Right ventricle myocardium inferior (tissue), 1 donor: ENCODE measurements around the gene EMC1. TPM values are rescaled to one million over a fixed set of nuclear protein-coding genes. Genes with fewer than 3 reads are reported as not detected.
"Not testable (repeated sequence)": the region's sequence is repeated elsewhere in the genome, so short reads cannot be mapped to it uniquely, and the experiment has no call there.

Source experiments
- ATAC-seq: fragments of 200-7000 bp; cut with Tn5 transposase; one replicate; pipeline ENCODE4 v1.9.1; 2020; ENCODE audit warnings: mild to moderate bottlenecking, moderate library complexity
- DNase-seq: peaks from one replicate; pipeline ENCODE4 v3.0.0; 2021; ENCODE audit errors: missing footprints
- intact Hi-C: fragments of 100-400 bp; cut with DNase I; formaldehyde crosslinking; loops from one replicate; pipeline ENCODE4 v1.11.0; 2022
- long read RNA-seq: library from polyadenylated mRNA; unstranded; transcript quantifications from one replicate; pipeline ENCODE4 v2.0.0, GENCODE V29; 2021
- total RNA-seq: library from RNA; stranded (reverse); fragmentation: NEBNext Ultra II Directional; extraction: Animal tissue kit (Norgen Biotek cat#: 25700); gene quantifications from one replicate; pipeline ENCODE4 v1.2.1, GENCODE V29; 2021
- donor health status: DM: no; HTN: yes; CAD: no; lungs with severe emphysema.

Gene EMC1
- 30.5 TPM for total RNA-seq
- long read RNA-seq, full-length matches to known transcripts: 9 of 13 reads
- long read RNA-seq, partial matches to known transcripts: 0 of 13 reads
- long read RNA-seq, other reads (novel, unspliced or antisense): 4 of 13 reads

DNA sequence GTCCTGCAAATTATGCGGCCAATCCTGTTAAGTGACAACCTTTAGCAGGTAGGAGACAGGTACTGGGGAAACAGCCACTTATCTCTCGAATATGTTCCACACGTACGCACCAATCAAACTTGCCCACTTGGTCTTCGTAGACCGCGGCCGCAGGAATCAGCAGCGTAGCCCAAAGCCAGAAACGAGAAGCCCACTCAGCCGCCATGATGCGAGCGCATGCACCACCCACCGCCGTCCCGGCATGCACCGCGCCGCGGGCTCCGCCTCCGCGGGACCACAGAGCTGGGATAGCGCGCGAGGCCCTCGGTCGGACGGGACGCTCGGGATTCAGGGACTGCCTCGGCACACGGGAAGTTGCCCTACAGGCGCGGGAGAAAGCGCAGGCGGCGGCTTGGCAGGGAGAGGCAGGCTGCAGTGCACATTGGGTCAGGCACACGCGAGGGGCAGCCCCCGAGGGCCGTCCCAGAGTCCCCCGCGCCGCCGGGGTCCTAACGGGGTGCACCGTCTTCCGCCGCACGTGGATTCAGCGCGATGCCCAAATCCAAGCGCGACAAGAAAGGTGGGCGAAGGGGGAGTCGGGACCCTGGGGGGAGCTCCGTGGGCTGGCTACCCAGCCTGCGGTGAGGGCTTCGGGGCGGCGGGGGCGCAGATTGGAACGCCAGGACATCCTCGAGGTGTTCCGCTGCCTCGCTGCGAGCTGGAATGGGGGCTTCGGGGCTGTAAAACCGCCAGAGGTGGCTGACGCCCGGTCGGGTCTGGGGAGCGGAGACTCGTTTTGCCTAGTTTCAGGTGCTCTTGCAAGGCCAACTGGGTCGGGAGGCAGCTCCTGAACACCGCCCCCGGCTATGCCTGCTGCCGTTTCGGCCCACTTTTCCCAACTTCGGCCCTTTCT, at the start of gene EMC1, which contains the start of gene MRTO4:
EMC1 (minus strand) TSS at position 220 of the 892 bp plus-strand sequence; CDS start at position 205, 15 bp downstream.
MRTO4 (plus strand) TSS at position 501 of the 892 bp plus-strand sequence; CDS start at position 532, 31 bp downstream.
- intact Hi-C loops: loop anchor here (5.0 kb wide), 1 partner anchor 401 kb away; no protein-coding TSS in a partner anchor
- ATAC-seq: peak; percentile 97
- peak; percentile 94 for DNase-seq

DNA sequence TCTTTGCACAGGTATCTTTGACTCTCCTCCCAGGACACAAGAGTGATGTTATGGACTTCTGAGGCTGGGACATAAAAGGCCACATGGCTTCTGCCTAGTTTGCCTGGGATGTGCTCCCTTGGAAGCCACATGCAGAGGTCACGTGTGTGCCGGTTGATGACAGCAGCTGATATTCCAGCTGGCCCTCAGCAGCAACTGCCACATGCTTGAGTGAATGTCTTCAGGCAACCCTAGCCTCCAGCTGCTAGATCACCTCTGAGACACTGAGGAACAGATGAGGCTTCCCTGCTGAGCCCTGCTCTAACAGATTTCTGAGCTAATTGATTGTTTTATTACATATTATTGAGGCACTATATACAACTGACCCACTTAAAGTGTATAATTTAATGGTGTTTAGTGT, 48.9 kb upstream of the EMC1 start:
- ATAC-seq: no peak
- intact Hi-C loops: no loop called here
- DNase-seq: no peak

DNA sequence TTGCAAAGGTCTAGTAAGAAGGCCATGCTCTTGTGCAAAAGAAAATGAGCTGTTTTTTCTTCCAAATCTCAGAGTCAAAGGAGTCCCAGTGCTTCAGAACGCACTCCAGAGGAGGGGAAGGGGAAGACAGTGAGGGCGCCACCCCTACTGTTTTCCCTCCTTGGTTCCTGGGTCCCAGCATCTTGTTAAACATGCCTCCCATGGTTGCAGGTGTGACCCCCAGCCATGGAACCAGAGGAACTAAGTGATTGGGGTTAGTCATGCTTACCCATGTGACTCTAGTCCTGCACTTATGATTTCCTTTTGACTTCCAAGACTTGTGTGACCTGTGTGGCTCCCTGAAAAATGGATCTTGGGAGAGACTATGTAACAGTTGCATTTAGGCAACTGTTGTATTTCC, 43.3 kb upstream of the EMC1 start:
- ATAC-seq (no peak), DNase-seq (no peak)
- intact Hi-C loops: no loop called here

DNA sequence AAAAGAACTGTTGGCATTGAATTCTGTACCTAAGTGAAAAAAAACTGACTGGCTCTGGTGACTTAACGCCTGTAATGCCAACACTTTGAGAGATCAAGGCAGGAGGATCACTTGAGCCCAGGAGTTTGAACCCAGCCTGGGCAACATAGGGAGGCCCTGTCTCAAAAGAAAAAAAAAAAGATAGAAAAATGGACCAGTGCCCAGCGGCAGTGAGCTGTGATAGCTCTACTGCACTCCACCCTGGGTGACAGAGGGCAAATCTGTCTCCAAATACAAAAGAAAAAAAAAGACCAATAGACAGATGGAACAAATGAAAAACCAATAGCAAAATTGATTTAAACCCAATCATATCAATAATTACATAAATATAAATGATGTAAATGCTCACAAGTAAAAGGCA, 37.9 kb upstream of the EMC1 start:
- intact Hi-C loops: no loop called here
- DNase-seq (no peak), ATAC-seq (peak; percentile 34)

DNA sequence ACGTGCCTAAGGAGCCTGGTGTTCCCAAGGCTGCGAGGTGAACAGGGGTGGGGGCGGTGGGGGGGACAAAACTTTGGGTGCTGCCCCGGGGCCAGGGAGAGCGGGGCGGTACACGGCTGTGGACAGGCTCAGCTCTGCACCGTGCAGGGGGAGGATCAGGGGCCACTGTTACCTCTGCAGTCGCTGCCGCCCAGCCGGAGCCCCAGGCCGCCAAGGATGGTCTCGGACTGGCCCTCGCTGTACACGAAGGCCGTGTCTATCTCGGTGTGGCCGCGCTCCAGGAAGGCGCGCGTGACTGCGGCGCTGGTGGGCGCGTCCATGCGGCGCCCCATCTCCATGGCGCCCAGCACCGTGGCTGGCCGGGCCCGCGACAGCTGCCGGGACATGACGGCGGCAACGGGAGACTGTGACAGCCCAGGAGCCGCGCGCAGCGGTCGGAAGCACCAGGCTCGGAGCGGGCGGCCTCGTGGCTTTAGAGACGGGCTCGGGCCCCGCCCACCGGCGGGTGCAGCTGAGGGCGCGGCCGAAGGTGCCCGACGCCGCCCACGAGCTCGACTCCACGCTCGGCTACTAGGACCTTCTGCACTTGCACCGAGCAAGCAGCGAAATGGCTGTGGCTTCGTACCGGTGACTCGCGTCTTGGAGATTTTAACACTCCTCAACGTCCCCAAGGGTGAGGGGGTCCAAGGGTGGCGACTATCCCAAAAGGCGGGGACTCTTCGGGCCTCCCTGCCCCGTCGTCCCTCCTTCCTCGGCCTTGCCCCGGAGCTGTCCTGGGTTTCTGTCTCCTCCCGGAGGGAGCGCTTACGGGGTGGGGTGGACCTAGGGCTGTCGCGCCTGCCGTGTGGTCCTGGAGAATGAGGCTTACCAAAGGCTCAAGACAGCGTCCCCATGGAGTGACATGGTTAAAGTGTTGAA, 37.3 kb upstream of the EMC1 start, which contains the start of gene AKR7A3:
AKR7A3 (minus strand) TSS at position 447 of the 918 bp plus-strand sequence; CDS start at position 386, 61 bp downstream.
- peak; percentile 75 for DNase-seq
- intact Hi-C loops: not testable (repeated sequence)
- ATAC-seq: peak; percentile 85

DNA sequence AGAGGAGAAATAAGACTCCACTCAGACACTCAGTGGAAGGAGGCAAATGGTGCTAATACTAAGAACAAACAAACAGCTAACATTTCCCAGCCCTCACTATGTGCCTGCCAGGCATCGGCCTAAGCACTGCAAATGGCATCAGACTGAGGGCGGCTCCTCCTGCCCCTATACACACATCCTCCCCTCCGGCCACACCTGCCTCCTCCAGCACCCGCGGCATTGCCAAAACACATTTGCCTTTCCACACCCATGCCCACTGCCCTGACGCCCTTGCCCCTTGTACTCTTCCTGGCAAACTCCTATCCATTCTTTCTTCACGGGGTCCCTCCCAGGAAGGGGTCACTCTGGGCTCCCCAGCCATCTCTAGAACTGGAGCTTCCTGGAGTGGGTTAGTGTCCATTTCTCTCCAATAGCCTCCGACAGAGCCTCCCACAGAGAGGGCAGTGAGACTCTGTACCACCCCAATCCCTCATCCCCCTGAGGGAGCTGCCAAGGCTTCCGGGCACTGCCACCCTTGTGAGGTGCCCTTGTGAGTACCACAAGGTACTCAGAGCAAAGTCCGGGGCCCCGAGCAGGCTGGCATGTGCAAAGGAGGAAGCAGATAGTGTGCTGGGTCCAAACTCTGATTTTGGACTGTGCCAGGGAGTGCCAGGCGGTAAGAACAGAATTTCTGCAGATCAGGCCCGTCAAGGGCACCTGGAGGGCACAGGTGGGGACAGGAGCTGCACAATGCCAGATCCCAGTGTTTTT, 36.3 kb upstream of the EMC1 start:
- ATAC-seq (no peak), DNase-seq (no peak)
- intact Hi-C loops: no loop called here

DNA sequence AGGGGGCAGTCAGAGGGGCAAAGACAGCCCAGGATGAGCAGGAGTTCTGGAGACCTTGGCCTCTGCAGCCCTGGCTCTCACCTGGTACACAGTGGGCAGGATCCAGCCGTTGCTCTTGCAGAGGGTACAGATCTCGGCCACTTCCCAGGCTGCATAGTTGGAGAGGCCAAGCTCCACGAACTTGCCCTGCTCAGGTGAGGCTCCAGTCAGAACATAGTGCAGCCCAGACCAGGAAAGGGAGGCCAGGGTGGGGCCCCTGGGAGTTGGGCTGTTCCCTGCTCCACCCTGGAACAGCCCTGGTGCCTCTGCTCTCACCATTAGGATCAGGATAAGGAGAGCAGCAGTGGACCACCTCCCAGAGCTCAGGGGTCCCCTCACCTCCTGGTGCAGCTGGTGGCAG, 34.5 kb upstream of the EMC1 start:
- DNase-seq, intact Hi-C loops, ATAC-seq: not testable (repeated sequence)

DNA sequence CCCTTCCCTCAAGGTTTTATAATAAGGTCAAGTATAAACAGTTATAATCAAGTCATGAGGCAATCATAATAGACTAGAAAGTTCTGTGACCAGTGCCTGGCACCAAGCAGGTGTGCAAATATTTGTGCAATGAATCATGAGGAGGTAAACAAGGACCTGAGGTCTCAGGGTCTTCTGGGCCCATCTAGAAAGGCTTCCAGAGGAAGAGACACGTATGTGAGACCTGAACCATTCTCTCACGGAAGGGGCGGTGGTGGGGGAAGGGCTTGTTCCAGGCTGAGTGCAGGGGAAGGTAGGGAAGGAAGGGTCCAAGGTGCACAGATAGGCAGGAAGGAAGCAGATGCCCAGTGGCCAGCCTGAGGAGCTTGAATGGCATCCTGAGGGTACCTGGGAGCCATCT, 34.0 kb upstream of the EMC1 start:
- ATAC-seq, intact Hi-C loops, DNase-seq: not testable (repeated sequence)

DNA sequence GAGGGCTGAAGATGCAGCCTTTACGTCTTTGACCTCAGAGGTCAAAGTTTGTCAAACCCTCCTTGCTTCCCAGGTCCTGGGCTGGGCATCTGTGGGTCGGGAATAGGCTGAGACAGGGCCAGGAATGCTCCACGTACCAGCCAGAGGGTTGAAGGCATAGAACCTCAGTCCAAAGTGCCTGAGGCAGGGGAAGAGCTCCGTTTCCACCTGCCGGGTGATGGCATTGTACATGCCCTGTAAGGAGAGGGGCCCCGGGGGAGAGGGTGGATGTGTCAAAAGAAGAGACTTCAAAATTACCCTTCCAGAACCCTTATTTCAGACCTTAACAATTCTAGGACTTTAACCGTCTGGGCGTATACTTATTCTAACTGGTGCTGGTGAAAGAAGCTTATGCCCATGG, 33.6 kb upstream of the EMC1 start:
- intact Hi-C loops: no loop called here
- ATAC-seq: no peak
- DNase-seq: no peak

DNA sequence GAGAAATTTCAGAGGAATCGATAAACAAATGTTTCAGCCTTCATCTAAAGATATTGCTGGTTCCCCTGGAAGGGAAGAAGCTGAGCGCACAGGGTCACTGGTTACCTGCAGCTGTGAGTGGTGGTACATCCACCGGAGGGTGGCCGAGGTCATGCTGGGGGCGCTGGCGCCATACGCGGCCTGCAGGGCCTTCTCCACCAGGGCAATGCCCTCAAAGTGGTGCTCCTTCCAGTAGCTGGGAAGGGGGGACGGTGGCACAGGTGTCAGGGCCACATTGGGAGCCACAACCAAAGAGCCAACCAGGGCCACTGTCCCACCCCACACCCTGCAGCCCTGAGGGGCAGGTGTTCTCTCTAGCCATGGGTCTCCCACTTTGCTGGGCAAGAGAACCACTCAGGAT, 32.6 kb upstream of the EMC1 start:
- intact Hi-C loops: no loop called here
- DNase-seq (no peak), ATAC-seq (no peak)

DNA sequence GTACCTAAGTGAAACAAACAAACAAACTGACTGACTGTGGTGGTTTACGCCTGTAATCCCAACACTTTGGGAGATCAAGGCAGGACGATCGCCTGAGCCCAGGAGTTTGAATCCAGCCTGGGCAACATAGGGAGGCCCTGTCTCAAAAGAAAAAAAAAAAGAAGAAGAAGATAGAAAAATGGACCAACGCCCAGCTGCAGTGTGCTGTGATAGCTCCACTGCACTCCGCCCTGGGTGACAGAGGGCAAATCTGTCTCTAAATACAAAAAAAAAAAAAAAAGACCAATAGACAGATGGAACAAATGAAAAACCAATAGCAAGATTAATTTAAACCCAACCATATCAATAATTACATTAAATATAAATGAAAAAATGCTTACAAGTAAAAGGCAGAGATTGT, 23.3 kb upstream of the EMC1 start:
- no peak for DNase-seq
- intact Hi-C loops: no loop called here
- ATAC-seq: no peak

DNA sequence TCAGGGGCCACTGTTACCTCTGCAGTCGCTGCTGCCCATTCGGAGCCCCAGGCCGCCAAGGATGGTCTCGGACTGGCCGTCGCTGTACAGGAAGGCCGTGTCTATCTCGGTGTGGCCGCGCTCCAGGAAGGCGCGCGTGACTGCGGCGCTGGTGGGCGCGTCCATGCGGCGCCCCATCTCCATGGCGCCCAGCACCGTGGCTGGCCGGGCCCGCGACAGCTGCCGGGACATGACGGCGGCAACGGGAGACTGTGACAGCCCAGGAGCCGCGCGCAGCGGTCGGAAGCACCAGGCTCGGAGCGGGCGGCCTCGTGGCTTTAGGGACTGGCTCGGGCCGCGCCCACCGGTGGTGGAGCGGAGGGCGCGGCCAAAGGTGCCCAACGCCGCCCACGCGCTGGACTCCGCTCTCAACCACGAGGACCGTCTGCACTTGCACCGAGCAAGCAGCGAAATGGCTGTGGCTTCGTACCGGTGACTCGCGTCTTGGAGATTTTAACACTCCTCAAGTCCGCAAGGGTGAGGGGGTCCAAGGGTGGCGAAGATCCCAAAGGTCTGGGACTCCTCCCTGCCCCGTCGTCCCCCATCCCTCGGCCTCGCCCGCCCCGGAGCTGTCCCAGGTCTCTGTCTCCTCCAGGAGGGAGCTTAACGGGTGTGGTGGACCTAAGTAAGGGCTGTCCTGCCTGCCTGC, 22.7 kb upstream of the EMC1 start:
- DNase-seq, intact Hi-C loops: not testable (repeated sequence)
- peak; percentile 37 for ATAC-seq

DNA sequence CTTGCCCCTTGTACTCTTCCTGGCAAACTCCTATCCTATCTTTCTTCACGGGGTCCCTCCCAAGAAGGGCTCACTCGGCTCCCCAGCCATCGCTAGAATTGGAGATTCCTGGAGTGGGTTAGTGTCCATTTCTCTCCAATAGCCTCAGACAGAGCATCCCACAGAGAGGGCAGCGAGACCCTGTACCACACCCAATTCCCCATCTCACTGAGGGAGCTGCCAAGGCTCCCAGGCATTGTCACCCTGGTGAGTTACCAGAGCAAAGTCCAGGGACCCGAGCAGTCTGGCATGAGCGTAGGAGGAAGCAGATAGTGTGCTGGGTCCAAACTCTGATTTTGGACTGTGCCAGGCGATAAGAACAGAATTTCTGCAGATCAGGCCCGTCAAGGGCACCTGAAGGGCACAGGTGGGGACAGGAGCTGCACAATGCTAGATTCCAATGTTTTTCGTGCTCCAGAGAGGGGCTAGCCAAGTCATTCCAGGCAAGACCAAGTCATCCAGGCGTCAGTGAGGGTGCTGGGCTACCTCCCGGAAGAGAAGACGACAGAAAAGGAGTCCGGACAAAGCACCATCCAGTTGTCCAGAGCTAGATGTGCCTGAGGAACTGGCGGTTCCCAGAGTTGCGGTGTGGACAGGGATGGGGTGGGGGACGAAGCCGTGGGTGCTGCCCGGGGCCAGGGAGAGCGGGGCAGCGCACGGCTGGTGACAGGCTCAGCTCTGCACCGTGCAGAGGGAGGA, 22.0 kb upstream of the EMC1 start:
- DNase-seq: no peak

DNA sequence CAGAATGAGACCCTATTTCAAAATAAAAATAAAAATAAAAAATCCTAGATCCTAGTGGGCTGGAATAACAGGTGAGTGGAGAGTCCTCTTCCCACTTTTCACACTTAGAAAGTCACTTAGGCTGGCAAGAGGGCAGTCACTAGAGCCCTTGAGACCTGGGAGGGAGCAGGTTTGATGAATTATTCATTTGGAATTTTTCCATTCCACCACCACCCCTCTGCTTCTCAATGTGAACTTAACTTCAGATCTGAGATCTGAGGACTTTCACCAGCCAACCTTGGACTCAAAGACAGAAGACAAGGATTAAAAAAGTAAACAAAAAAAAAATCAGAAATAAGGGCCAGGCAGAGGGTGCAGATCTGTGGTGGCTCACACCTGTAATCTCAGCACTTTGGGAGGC, 20.7 kb upstream of the EMC1 start:
- DNase-seq (no peak), ATAC-seq (no peak)
- intact Hi-C loops: no loop called here

More for the DNA sequence above, 22.0 kb upstream of the EMC1 start:
- peak; percentile 12 for ATAC-seq
- intact Hi-C loops: no loop called here

DNA sequence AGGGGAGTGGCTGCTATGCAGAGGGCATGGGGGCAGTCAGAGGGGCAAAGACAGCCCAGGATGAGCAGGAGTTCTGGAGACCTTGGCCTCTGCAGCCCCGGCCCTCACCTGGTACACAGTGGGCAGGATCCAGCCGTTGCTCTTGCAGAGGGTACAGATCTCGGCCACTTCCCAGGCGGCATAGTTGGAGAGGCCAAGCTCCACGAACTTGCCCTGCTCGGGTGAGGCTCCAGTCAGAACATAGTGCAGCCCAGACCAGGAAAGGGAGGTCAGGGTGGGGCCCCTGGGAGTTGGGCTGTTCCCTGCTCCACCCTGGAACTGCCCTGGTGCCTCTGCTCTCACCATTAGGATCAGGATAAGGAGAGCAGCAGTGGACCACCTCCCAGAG, 19.0 kb upstream of the EMC1 start:
- ATAC-seq, DNase-seq, intact Hi-C loops: not testable (repeated sequence)

DNA sequence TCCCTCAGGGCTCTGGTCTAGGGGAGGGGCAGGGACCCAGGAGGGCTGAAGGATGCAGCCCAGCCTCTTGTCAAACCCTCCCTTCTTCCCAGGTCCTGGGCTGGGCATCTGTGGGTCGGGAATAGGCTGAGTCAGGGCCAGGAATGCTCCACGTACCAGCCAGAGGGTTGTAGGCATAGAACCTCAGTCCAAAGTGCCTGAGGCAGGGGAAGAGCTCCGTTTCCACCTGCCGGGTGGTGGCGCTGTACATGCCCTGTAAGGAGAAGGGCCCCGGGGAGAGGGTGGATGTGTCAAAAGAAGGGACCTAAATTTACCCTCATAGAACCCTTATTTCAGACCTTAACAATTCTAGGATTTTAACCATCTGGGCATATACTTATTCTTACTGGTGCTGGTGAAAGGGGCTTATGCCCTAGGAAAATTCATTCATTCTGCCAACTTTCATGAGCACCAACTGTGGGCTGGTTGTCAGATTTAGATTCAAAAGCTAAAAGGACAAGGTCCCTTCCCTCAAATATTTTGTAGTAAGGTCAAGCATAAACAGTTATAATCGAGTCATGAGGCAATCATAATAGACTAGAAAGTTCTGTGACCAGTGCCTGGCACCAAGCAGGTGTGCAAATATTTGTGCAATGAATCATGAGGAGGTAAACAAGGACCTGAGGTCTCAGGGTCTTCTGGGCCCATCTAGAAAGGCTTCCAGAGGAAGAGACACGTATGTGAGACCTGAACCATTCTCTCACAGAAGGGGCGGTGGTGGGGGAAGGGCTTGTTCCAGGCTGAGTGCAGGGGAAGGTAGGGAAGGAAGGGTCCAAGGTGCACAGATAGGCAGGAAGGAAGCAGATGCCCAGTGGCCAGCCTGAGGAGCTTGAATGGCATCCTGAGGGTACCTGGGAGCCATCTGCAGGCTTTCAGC, 18.4 kb upstream of the EMC1 start:
- DNase-seq: not testable (repeated sequence)

More for the DNA sequence above, 18.4 kb upstream of the EMC1 start:
- intact Hi-C loops, ATAC-seq: not testable (repeated sequence)
